SU-DHL-6 (cell line): ENCODE measurements around the gene PTPRG.

Experiments used
- H2AFZ ChIP-seq: fragments of 200-600 bp; sonication (generic); 2 replicates; pipeline ENCODE4 v1.6.1; 2014; ENCODE audit warnings: low read depth, mild to moderate bottlenecking, moderate library complexity, mixed read lengths, antibody characterized with exemption, low read length; ENCODE audit not compliant: severe bottlenecking
- H3F3A ChIP-seq: fragments of 200-600 bp; shearing (Covaris generic); 2 replicates; pipeline ENCODE4 v1.6.0; 2016; ENCODE audit warnings: antibody characterized with exemption, mild to moderate bottlenecking; ENCODE audit not compliant: insufficient read depth
- H3K27ac ChIP-seq: fragments of 200-600 bp; sonication (generic); 2 replicates; pipeline ENCODE4 v1.5.1; 2016; ENCODE audit warnings: low read depth, mild to moderate bottlenecking, low read length, moderate library complexity, mixed read lengths
- H3K27me3 ChIP-seq: fragments of 200-600 bp; sonication (generic), shearing (Covaris generic); 2 replicates; pipeline ENCODE4 v1.6.0; 2014; ENCODE audit warnings: mild to moderate bottlenecking, low read length
- H3K36me3 ChIP-seq: fragments of 200-600 bp; sonication (generic); 2 replicates; pipeline ENCODE4 v1.6.1; 2014; ENCODE audit warnings: mild to moderate bottlenecking, low read length, mixed read lengths
- H3K4me2 ChIP-seq: fragments of 300-600, 200-600 bp; shearing (Covaris generic), sonication (generic); 2 replicates; pipeline ENCODE4 v1.6.0; 2014; ENCODE audit warnings: low read length, low read depth, mild to moderate bottlenecking; ENCODE audit not compliant: poor library complexity, severe bottlenecking
- H3K4me3 ChIP-seq: fragments of 200-600 bp; sonication (generic); 2 replicates; pipeline ENCODE4 v1.5.1; 2014; ENCODE audit warnings: antibody characterized with exemption, low read length, mild to moderate bottlenecking, mixed read lengths; ENCODE audit not compliant: insufficient read depth, poor library complexity, severe bottlenecking
- H3K79me2 ChIP-seq: fragments of 200-600 bp; sonication (generic); 2 replicates; pipeline ENCODE4 v1.6.1; 2014; ENCODE audit warnings: mild to moderate bottlenecking, low read length, moderate library complexity; ENCODE audit not compliant: insufficient read depth
- H3K9ac ChIP-seq: fragments of 200-600 bp; sonication (generic); 2 replicates; pipeline ENCODE4 v1.7.0; 2014; ENCODE audit warnings: mild to moderate bottlenecking, low read length
- H3K9me2 ChIP-seq: fragments of 200-600 bp; sonication (generic); replicated peaks from 2 replicates; pipeline ENCODE4 v1.6.1; 2014; ENCODE audit warnings: low read length; ENCODE audit not compliant: insufficient read depth
- H3K9me3 ChIP-seq: fragments of 200-600 bp; sonication (generic); 2 replicates; pipeline ENCODE4 v1.6.1; 2014; ENCODE audit warnings: low read length, mixed read lengths; ENCODE audit not compliant: insufficient read depth
- H4K20me1 ChIP-seq: fragments of 200-600 bp; sonication (generic); 2 replicates; pipeline ENCODE4 v1.6.1; 2014; ENCODE audit warnings: low read depth, mild to moderate bottlenecking, antibody characterized with exemption, low read length, moderate library complexity, mixed read lengths
- CTCF ChIP-seq: fragments of 200-600 bp; sonication (generic); IDR thresholded peaks from one replicate; pipeline ENCODE4 v1.5.1; 2017; ENCODE audit warnings: antibody characterized with exemption, mild to moderate bottlenecking, low read length, moderate library complexity; ENCODE audit not compliant: insufficient read depth, poor library complexity, severe bottlenecking
- EZH2phosphoT487 ChIP-seq: fragments of 200-600 bp; sonication (generic), shearing (Covaris generic); conservative IDR thresholded peaks from 2 replicates; pipeline ENCODE4 v1.6.1; 2018; ENCODE audit warnings: mild to moderate bottlenecking, antibody characterized with exemption, low read length, moderate library complexity, mixed read lengths

The PTPRG gene

GRCh38 chr3:62261121-62261520 lies 699.8 kb downstream of the PTPRG start:
- H3K9me3 ChIP-seq = no peaks in the 10 kb centered on the region
- no peak overlapping the region for H3K9ac ChIP-seq
- H3K27ac ChIP-seq = no peak overlapping the region
- no peaks in the 10 kb centered on the region for H3K9me2 ChIP-seq
- H3K36me3 ChIP-seq = no peaks in the 10 kb centered on the region
- no peaks in the 10 kb centered on the region for H4K20me1 ChIP-seq
- no peak overlapping the region for H3K4me2 ChIP-seq
- H3F3A ChIP-seq = no peaks in the 10 kb centered on the region
- H2AFZ ChIP-seq = no peak overlapping the region
- H3K4me3 ChIP-seq = no peak overlapping the region
- H3K27me3 ChIP-seq = no peaks in the 10 kb centered on the region
- TF ChIP-seq EZH2phosphoT487 = no peak
- no peaks in the 10 kb centered on the region for H3K79me2 ChIP-seq

GRCh38 chr3:62261736-62262135 lies 700.4 kb downstream of the PTPRG start:
- no peak overlapping the region for H3K27ac ChIP-seq
- no peaks in the 10 kb centered on the region for H3K9me2 ChIP-seq
- H4K20me1 ChIP-seq = no peaks in the 10 kb centered on the region
- H3K27me3 ChIP-seq = no peaks in the 10 kb centered on the region
- no peaks in the 10 kb centered on the region for H3K9me3 ChIP-seq
- no peak overlapping the region for H2AFZ ChIP-seq
- H3K4me2 ChIP-seq = no peak overlapping the region
- no peak overlapping the region for H3K4me3 ChIP-seq
- no peaks in the 10 kb centered on the region for H3K36me3 ChIP-seq
- TF ChIP-seq CTCF (no peak), EZH2phosphoT487 (no peak)
- no peaks in the 10 kb centered on the region for H3K79me2 ChIP-seq
- H3F3A ChIP-seq = no peaks in the 10 kb centered on the region
- H3K9ac ChIP-seq = no peak overlapping the region

GRCh38 chr3:62265528-62265927 lies 704.2 kb downstream of the PTPRG start:
- H3K4me2 ChIP-seq = no peak overlapping the region
- no peak overlapping the region for H2AFZ ChIP-seq
- H3K9ac ChIP-seq = no peak overlapping the region
- TF ChIP-seq CTCF (no peak), EZH2phosphoT487 (no peak)
- H3K79me2 ChIP-seq = no peaks in the 10 kb centered on the region
- no peak overlapping the region for H3K27ac ChIP-seq
- no peaks in the 10 kb centered on the region for H4K20me1 ChIP-seq
- H3K9me2 ChIP-seq = no peaks in the 10 kb centered on the region
- H3K36me3 ChIP-seq = no peaks in the 10 kb centered on the region
- H3K9me3 ChIP-seq = no peaks in the 10 kb centered on the region
- H3F3A ChIP-seq = no peaks in the 10 kb centered on the region
- H3K27me3 ChIP-seq = no peaks in the 10 kb centered on the region
- no peak overlapping the region for H3K4me3 ChIP-seq

GRCh38 chr3:62266668-62267283 lies 705.4 kb downstream of the PTPRG start:
- no peaks in the 10 kb centered on the region for H3K79me2 ChIP-seq

More at GRCh38 chr3:62266668-62267283, 705.4 kb downstream of the PTPRG start:
- no peaks in the 10 kb centered on the region for H3K9me2 ChIP-seq
- no peak overlapping the region for H2AFZ ChIP-seq
- H3K9me3 ChIP-seq = no peaks in the 10 kb centered on the region
- H4K20me1 ChIP-seq = no peaks in the 10 kb centered on the region
- H3F3A ChIP-seq = no peaks in the 10 kb centered on the region
- TF ChIP-seq CTCF (no peak), EZH2phosphoT487 (no peak)
- H3K27me3 ChIP-seq = no peaks in the 10 kb centered on the region
- no peaks in the 10 kb centered on the region for H3K36me3 ChIP-seq
- H3K4me3 ChIP-seq = no peak overlapping the region
- H3K9ac ChIP-seq = no peak overlapping the region
- H3K27ac ChIP-seq = no peak overlapping the region
- H3K4me2 ChIP-seq = no peak overlapping the region
